ENCODE measurements around the gene CAPZB. TPM values are rescaled to one million over a fixed set of nuclear protein-coding genes. Genes with fewer than 3 reads are reported as not detected.
A peak's percentile ranks its signal among the peaks of the same experiment; 100 is the strongest.
"Not testable (repeated sequence)": the region's sequence is repeated elsewhere in the genome, so short reads cannot be mapped to it uniquely, and the experiment has no call there.

Gene CAPZB
- polyA plus RNA-seq, 3 donors: 229 to 280 (median 234) TPM

GRCh38 chr1:19511116-19511515 is 25.8 kb upstream of the CAPZB start:
- no peak for DNase-seq (ENCODE audit: extremely low read depth in 1 of 11, low read depth in 9 of 11, low spot score in 4 of 11)

DNA sequence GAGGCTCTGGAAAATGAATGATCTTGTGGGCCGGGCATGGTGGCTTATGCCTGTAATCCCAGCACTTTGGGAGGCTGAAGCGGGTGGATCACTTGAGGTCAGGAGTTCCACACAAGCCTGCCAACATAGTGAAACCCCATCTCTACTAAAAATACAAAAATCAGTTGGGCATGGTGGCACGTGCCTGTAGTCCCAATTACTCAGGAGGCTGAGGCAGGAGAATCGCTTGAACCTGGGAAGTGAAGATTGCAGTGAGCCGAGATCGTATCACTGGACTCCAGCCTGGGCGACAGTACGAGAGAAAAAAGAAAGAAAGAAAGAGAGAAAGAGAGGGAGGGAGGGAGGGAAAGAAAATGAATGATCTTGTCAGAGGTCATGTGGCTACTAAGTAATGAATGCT is 24.3 kb upstream of the CAPZB start:
- not testable (repeated sequence) for DNase-seq (ENCODE audit: extremely low read depth in 1 of 11, low read depth in 9 of 11, low spot score in 4 of 11)

GRCh38 chr1:19507516-19507915 is 22.2 kb upstream of the CAPZB start:
- no peak for DNase-seq (ENCODE audit: extremely low read depth in 1 of 11, low read depth in 9 of 11, low spot score in 4 of 11)

- no peak for DNase-seq (ENCODE audit: extremely low read depth in 1 of 11, low read depth in 9 of 11, low spot score in 4 of 11)
Observed at GRCh38 chr1:19505693-19506457, 20.5 kb upstream of the CAPZB start.

GRCh38 chr1:19504796-19505692 is 19.7 kb upstream of the CAPZB start:
- no peak for DNase-seq (ENCODE audit: extremely low read depth in 1 of 11, low read depth in 9 of 11, low spot score in 4 of 11)

GRCh38 chr1:19502284-19502683 is 16.9 kb upstream of the CAPZB start:
- not testable (repeated sequence) for DNase-seq (ENCODE audit: extremely low read depth in 1 of 11, low read depth in 9 of 11, low spot score in 4 of 11)

GRCh38 chr1:19499887-19500286 is 14.5 kb upstream of the CAPZB start:
- not testable (repeated sequence) for DNase-seq (ENCODE audit: extremely low read depth in 1 of 11, low read depth in 9 of 11, low spot score in 4 of 11)

DNA sequence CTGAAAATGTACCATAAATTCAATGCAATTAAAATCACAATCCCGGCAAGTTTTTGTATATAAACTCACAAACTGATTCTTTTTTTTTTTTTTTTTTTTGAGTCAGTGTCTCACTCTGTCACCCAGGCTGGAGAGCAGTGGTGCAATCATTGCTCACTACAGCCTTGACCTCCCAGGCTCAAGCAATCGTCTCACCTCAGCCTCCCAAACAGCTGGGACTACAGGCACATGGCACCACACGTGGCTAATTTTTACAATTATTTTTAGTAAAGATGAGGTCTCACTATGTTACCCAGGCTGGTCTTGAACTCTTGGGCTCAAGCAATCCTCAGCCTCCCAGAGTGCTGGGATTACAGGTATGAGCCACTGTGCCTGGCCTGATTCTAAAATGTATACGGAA is 12.1 kb upstream of the CAPZB start:
- DNase-seq (ENCODE audit: extremely low read depth in 1 of 11, low read depth in 9 of 11, low spot score in 4 of 11): not testable (repeated sequence)

DNA sequence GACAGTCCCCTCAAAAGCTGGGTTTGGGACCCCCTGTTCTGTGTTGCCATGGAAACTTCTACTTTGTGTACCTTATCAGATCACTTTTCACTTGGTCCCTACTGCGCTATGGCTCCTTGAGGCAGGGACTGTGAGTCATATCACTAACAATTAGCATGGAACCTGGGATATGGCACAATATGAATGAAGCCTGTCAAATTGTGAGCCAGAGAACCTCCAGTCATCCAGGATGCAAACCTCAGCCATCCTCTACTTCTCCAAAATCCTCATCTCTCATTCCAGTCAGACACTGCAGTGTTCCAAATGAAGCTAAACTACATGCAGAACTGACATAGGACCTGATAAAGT is 11.2 kb upstream of the CAPZB start:
- DNase-seq (ENCODE audit: extremely low read depth in 1 of 11, low read depth in 9 of 11, low spot score in 4 of 11): no peak

DNA sequence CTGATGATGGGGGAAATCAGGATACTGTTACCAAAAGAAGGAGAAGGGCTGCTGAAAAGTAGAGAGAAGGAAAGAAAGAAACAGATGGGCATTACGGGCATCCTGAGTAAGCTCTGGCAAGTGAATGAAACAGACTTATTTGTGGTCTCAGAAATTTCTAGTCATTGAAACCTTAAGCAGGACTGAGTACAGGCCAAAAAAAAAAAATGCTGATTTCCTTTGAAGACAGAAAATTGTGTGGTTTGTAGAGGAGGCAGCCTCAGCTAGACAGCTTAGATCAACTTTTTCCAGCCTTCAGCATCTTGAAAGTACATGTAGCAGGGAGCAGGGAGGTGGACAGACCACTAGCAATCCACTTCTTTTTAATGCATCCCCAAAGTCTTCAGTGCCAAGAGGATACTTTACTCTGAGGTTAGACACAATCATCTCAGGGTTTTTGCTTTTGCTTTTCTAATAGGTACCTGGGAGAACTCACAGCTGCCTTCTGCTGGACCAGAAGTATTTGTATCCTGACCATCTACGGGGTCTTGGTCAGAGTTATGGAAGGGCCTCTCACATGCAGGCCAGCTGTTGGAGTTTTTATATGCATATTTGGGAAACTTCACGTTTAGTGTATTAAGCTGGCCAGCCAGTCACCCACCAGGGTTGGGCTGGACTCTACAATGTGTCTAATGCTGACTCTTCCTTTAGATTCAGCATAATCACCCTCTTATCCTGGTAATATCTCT is 10.6 kb upstream of the CAPZB start:
- peak in 3 of 11 donors; percentile 46 to 55 (median 49) for DNase-seq (ENCODE audit: extremely low read depth in 1 of 11, low read depth in 9 of 11, low spot score in 4 of 11)

DNA sequence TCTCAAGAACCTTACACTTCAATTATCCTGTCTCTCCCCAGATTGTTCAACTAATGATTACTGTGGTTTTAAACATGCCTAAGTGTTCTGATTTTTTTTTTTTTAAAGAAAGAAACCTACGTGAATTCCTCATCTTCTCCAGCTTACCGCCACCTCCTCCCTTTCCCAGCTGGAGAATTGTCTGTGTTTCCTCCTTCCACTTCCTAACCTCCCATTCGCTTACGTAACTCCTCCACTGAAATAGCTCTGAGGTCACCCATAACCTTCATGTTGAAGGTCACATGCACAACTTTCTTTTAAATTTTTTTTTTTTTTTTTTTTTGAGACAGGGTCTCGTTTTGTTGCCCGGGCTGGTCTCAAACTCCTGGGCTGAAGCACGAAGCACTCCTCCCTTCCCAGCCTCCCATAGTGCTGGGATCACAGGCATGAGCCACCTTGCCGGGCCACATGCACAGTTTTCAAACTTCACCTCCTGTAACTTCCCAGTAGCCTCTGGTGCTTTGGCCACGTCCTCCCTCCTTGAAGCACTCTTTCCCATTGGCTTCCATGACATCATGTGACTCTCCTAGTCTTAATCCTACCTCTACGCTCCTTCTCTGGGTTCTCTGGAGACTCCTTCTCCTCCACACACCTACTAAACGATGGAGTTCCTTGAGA is 9.8 kb upstream of the CAPZB start:
- DNase-seq (ENCODE audit: extremely low read depth in 1 of 11, low read depth in 9 of 11, low spot score in 4 of 11): no peak

GRCh38 chr1:19493547-19493946 is 8.2 kb upstream of the CAPZB start:
- DNase-seq (ENCODE audit: extremely low read depth in 1 of 11, low read depth in 9 of 11, low spot score in 4 of 11): no peak

DNA sequence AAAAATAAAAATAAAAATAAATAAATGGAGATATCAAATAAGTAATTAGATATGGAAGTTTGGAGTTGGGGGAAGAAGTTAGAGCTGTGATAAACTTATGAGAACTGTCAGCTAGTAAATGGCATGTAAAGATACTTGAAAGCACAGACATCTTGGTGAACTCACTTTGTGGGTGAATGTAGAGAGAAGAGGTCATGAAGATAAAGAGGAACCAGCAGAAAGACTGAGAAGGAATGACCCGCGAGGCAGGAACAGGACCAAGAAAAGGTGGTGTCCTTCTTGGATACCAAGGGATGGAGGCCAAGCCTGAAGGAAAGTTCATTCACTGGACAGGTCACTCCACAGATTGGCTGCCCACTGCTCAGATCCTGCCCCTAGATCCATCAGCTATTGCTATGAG is 4.7 kb upstream of the CAPZB start:
- no peak for DNase-seq (ENCODE audit: extremely low read depth in 1 of 11, low read depth in 9 of 11, low spot score in 4 of 11)

DNA sequence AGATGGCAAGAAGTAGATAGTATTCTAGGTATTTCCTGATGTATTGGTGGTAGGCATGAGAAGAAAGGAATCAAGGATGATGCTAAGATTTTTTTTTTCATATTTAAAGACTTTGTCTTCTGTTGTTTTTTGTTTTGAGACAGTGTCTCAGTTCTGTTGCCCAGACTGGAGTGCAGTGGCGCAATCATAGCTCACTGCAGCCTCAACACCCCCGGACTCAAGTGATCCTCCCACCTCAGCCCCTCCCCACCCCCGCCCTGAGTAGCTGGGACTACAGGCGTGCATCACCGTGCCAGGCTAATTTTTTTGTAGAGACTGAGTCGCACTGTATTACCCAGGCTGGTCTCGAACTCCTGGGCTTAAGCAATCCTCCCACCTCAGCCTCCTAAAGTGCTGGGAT is 2.8 kb upstream of the CAPZB start:
- DNase-seq (ENCODE audit: extremely low read depth in 1 of 11, low read depth in 9 of 11, low spot score in 4 of 11): no peak

DNA sequence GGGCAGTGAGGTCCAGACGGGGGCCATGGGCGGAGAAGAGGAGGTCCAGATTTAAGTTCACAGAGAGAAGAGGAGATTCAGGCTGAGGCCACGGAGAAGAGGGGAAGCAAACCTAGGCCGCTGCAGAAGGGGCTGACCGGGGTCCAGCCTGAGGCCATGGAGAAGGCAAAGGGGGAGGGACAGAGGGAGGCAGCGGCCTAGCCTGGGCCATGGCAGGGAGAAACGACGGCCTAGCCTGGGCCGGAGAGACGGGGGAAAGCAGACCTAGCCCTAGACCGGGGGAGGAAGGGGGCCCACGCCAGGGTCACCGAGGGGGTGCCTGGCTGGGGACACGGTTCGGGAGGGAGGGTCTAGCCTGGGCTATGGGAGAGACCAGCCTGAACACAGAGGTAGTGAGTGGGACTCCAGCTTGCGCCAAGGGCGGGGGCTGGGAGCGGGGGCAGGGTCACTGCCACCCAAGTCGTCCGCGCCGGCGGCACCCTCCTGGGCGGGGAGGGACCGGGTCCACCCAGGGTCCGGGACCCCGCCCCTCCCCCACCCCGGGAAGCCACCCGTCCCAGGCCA is 459 bp downstream of the CAPZB start:
- DNase-seq (ENCODE audit: extremely low read depth in 1 of 11, low read depth in 9 of 11, low spot score in 4 of 11): peak in 1 of 11 donors; percentile 30

DNA sequence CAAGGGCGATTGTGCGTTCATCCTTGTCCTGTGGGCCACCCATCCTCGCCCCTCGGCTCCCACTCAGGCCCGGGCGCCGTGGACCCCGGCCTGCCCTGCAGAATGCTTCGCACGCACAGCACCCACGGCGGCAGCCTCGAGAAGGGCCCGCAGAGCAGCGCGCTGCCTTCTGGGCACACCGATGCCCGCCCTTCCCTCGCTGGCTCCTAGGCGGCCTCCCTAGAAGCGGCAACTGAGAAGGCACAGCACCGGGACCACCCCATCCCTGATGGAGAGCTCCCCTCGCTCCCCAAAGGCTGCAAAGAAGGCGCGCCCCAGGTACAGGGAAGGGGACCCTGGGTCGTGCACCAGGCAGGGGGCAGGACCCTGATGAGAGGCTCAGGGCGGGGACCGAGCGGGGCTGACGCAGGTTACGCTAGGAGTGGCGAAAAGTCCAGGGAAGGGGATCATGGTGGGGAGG is 971 bp downstream of the CAPZB start:
- no peak for DNase-seq (ENCODE audit: extremely low read depth in 1 of 11, low read depth in 9 of 11, low spot score in 4 of 11)

DNA sequence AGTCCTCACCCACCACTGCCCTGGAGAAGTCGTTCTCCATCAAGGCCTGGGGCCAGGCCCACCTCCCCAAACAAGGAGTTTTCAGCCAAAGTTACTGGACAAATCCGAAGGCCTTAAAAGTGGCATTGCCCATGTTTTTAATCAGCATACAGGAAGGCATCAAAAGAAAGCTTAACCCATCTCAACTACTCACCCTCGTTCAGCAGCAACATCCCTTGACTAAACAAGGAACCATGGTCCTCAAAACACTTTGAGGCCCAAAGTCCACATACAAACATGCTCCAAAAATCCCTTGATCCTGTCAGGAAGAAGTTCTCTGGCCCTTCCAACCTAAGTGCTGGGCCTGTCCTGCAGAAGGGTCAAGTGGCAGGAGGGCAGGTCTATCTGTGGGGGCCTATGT is 1.6 kb downstream of the CAPZB start:
- no peak for DNase-seq (ENCODE audit: extremely low read depth in 1 of 11, low read depth in 9 of 11, low spot score in 4 of 11)

DNA sequence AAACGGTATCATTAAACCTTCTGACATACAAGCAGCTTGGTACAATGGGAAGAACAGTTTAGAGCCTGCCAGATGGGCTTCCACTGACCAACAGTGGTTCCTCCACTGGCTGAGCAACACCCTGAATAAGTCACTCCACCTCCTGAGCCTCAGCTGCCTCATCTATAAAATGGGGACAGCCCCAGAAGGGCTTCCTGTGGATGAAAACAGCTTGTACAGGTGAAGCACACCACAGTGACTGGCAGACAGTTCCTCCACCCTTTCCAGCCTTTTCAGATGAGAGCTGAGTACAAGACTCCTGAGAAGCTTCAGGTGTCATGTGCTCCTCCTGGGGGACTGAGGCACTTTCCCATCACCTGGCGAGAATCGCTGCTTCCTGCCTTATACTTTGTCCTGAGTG is 2.1 kb downstream of the CAPZB start:
- DNase-seq (ENCODE audit: extremely low read depth in 1 of 11, low read depth in 9 of 11, low spot score in 4 of 11): no peak
